ENCODE data around the gene IGF2.

IGF2 gene

DNA sequence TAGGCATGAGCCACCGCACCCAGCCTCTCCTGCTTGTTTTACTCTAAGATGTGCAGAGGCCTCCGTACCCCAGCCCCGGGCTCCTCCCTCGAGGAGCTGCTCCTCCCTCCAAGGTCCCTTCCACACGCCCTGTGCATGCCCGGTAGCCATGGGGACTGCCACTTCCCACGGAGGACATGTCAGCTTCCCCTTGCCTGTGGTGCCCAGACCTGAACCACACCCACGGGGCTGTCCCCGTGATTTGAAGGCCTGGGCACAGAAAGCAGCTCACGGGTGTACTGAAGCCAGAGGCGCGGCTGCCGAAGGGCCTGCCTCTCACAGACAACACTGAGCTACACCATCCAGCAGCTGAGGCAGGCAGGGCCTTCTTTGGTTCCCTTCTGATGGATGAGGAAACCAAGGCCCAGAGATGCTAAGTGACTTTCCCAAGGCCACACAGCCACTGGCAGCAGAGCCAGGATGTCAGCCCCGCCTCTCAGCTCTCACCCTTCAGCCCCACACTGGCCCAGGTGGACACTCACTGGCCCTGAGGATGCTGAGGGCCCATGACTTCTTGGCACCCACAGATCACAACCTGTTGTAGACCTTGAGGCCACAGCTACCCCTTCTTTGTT lies 14.5 kb upstream of the IGF2 start:
- no peak for DNase-seq

DNA sequence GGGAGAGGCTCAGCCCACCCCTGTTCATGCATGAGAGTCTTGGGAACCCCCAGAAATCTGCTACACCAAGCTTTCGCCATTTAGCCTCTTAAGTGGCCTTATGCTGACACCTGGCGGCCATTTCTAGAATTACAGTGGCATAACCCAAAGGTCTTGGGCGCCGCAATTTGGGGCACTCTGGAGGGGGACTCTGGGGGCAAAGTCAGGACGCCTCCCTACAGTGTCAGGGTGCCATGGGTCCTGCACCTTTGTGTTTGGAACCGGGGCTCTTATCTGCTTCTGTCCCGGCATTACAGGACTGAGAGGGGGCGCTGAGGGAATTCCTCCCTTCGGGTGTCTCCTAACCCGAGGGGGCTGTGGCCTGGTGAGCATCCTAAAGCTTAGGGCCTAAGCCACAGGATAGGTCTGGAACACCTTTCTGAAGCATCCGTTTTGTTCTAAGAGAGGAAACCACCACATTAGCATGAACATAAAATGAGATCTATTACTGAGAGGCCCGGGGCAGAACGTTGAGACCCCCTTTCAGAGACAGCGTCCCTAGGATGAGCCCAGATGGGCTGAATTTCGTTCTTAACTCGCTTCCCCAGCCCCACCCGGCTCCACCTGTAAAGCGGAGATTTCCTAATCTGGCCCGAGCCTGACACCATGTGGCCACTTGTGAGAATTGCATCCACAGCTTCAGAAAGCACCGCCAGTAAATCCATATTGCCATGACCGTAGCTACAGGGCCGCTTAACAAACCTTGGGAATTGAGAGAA lies 12.5 kb upstream of the IGF2 start:
- DNase-seq, result no peak

DNA sequence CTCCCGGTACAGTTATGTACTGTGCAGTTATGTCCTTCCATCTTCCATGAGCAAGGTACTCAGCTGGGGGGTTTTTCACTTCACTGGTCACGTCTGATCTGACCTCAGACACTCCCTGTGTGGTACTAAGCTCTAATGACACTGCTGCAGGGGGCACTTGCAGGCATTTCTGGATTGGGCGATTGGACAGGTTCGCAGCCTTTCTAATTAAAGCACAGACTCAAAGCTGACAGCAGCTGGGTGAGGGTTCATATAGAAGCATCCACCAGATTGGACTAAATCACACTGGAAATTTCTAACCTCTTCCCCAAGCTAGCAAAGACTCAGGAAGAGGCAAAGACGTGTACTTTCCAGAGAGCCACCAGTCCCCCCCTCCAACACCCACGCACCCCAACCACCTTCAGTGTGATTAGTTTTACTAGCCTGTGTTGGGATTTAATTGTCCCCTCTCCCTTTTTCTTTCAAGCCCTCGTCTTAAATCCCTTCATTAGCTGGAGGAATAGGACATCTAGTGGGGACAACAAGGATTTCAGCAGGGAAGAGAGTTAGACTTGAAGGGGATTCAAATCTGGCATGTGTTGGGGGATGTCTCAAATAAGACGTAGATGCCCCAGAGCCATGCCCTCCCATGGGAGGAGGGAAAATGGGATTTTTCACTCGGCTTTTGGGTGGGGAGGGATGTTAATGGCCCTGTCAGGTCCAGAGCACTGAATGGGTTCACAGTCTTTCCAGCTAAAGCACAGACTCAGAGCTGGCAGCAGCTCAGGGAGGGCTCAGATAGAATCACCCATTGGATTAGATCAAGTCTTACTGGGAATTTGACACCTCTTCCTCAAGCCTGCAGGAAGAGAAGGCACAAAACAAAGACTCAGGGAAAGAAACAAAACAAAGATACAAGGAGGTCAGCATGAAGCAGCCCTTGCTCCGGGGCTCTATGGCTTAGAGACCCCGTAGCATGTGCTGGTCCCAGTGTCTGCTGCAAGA lies 11.0 kb upstream of the IGF2 start:
- DNase-seq, result no peak

DNA sequence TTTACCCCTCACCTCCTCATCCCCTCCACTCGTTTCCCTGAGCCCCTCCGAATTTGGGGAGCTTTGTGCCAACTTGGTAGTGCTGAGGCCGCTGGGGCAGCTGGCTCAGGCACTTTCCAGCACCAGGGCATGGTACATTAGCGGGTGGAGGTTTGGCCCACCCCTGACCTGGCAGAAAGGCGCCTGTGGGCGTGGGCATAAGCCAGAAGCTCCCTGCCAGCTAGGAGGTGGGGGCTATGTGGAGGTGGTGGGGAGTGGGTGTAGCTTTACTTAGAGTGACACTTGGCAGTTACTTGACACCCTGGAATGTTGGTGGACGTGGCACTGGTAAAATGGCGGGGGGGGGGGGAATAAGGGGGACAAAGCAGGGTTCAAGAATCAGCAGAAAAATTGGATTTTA lies 10.3 kb upstream of the IGF2 start:
- DNase-seq, result no peak

DNA sequence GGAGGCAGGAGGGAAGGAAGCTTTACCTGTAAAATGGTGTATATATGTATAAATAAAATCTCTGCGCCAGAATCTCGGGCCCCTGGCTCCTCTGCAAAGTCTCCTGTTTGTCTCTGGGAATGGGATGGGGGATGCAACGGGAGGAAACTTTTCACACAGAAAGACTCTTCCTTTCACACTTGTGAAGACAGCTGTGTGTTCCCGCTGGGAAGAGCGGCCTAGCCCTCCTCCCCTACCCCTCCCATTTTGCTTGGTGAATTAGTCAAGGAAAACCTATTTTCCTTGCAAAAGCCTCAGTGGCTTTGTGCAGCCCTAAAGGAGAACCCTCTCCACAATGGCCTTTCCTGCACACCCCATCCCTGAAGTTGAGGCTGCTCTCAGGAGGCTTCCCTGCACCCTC lies 9.4 kb upstream of the IGF2 start:
- no peak for DNase-seq

DNA sequence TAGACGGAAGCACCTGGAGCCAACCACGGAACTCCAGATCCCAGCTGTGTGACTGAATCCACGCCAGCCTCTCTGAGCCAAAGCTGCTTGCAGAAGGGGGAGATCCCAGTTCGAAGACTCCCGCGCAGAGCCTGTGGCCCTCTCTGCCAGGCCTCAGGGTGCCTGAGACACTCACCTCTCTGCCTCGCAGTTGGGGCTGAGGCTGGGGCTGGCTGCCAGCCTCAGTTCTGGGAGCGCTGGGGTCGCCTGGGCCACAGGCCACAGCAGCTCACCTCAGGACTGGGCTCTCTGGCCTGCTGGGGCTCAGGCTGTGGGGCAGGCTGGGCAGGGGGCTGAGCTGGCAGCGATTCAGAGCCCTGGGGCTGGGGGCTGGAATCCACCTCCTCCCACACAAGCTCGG lies 8.2 kb upstream of the IGF2 start:
- DNase-seq, result no peak

DNA sequence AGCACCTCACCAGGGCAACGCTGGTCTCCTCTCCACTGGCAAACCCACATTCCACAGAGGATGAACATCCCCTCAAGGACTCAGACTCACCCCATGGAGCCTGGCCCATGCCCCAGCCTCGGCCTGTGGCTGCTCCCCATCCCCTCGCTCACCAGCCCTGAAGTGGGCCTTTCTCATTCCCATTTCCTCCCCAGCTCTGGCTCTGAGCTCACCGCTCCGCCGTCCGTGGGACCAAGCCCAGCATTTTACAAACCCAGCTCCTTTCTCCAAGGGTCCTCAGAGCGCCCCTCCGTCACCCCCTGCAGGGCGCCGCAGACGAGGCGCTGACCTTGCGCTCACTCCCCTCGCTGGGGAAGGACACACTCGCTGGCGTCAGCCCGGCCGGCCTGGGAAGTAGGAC lies 6.9 kb upstream of the IGF2 start:
- DNase-seq, result no peak

DNA sequence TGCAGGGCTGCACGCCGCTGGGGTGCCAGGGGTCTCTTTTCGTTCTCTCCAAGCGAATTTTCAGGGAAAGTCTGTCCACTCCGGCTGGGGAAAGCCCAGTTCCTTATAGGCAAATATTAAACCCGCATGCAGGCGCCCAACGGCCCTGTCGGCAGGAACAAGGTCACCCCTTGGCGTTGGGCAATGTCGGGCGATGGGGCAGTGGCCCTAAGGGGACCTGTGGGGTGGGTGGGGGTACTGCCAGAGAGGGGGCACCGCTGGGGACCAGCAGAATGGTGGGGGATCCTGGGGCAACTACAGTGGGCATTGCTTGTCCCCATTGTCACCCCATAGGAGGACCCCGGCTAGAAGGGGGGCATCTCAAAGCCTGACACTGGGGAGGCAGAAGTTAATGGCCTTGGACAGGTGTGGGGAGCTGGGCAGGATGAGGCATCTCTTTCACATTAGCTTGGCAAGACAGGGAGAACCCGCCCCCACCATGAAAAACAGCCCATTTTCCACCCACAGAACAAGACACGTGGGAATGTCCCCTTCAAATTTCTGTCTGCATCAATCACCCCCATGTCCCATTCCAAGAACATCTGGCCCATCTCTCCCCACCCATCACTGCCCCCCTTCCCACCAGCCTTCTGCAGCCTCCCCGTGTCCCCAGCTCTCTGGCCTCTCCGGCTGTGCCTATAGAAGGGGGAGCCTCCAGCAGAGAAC lies 5.5 kb upstream of the IGF2 start:
- DNase-seq, result no peak

DNA sequence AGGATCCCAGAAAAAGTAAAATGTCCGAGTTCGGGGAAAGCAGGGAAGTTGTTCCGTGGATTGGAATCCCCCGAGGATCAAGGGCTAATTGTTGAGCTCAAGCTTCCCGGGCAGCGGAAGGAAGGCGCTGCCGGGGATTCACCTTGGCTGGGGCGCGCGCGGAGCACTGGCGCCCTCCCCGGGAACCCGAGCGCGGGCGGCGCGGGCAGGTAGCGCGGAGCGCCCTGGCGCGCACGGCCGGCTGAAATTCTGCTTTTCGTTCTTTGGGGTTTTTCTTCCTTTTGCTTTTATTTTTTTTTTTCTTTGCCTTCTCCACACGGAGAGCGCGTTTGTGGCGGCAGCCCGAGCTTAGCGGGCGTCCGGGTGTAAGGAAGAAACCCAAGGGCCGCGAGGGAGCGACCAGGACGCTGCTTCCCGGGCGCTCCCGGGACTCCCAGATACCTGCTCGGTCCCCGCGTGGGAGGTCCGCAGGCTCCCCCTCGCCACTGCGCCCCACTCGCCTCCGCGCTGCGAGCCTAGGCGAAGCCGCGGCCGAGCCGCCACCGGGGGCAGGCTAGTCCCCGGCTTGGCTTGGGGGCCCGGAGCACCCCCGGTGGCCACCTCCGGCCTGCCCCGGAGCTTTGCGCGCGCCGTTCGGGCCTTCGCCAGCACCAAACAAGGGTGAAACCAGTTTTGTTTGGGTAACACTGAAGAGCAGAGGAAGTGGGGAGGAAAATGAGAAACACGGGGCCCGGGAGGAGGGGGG lies 4.8 kb upstream of the IGF2 start:
- DNase-seq, result no peak

DNA sequence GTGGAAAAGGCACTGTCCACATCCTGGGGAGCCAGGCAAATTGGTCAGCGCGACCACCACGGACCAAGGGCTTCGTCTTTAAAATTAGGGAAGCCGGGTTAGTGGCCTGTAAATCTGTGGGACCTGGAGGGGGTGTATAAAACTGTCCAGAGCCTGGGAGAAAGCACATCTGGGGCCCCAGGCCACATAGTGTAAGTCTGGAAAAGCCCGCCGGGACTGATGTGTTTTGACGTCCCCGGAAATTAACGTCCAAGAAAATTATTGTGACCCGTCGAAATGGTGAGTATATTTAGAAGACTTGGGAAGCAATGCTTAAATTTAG lies 4.2 kb upstream of the IGF2 start:
- no peak for DNase-seq

DNA sequence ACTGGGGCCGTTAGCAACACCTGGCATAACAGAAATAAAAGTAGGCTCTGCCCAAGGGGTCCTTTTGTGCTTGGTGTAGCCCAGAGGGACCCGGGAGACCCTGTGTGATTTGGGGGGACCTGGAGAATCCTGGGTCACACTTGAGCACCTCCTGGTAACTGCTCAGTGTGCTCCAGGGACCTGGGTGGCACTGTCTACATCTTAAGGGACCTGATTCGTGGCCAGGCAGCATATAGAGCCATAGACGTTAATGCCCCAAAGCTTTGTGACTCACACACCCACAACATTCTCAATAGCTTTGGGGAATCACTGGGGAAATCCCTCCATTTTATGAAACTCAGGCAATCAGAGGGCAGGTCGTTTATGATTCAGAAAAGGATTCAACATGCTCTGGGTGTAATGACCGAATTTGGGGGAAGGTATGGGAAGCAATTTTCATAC lies 3.6 kb upstream of the IGF2 start:
- DNase-seq, result no peak

DNA sequence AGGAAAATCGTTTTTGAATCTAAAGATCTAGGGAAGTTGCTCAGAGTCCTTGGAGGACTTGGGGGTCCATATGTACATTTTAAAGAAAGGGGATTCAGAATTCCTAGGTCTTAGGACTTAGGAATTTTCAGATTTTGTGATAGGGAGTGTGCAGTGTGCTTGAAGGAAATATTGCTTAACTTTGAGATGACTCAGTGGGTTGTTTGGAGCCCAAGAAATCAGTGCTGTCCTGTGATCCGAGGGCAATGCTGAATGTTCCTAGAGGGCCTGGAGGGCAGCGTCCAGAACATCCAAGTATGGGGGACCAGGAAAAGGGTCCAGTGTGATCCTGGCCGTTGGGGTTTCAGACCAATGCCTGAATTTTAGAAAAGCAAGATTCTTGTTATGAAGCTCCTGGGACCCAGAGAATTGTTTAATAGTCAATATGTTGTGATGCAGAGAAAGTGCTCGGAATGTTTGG lies 3.1 kb upstream of the IGF2 start:
- DNase-seq, result no peak

DNA sequence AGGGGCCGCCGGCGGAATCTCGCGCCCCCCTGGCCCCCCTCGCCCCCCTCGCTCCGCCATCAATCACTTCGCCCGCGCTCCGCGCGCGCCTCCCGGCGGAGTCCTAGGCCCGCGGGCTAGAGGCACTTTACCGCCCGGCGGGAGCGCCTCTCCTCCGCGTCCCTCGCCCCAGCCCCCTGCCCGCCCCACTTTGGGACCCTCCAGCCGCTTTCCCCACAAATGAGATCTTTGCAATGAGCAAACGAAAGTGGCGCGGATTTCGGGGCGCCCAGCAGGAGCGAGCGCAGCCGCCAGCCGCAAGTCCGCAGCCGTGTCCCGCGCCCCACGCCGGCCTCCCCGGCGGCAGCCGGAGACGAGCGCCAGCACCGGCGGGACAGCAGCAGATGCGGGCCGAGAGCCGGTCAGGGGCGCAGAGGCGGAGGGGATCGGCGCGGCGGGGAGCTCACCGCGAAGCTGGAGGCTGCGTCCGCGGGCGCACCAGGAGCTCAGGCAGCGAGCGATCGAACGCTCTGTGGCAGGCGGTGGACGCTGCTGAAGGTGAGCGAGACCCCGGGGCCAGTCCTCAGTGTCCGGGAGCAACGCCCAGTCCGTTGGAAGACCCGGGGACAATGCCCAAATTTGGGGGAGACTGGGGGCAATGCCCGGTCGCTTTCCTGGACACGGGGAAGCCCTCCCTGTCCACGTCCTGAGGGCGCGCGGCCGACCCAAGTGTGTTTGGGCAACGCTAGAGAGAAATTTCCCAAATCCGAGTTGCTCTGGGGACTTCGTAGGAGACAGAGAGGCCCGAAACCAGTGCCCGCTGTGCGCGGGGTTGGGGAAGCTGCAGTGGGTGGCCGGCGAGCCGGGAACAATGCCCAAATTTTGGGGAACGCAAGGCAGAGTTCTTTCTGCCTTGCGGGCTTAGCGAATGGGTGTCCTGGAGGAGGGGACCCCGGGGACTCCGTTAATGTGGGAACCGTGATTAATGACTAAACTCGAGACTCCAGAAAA lies 1.5 kb upstream of the IGF2 start:
- DNase-seq, result no peak

DNA sequence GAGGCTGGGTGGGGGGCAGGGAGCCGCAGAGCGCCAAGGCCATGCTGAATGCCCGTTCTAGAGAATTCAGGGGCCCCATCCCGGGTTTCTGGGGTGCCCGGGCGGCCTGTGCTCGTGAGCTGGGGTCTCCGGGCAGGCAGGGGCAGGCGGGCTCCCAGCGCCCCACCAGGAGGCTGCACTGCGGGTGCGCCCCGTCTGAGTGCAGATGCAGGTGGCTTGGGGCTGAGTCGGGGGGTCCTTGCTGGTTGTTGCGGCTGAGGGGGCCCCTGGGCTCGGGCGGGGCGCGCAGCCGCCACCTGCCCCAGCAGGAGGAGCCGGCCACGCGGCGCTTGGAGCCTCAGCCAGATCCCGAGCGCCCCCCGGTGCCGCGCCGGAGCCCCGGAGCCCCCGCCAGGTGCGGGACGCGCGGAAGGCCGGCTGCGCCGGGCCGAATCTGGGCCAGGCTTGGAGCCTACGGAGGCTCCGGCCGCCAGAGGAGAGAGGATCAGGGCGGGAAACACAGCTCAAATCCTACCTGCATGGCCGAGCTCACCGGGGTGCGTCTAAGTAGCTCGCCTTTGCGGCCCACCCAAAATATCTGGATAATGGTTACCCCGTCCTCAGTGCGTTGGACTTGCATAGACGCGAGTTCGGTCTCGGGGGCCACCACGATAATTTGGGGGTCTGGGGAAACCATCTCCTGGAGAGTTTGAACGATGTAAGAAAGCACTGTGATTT lies 590 bp upstream of the IGF2 start:
- no peak for DNase-seq

DNA sequence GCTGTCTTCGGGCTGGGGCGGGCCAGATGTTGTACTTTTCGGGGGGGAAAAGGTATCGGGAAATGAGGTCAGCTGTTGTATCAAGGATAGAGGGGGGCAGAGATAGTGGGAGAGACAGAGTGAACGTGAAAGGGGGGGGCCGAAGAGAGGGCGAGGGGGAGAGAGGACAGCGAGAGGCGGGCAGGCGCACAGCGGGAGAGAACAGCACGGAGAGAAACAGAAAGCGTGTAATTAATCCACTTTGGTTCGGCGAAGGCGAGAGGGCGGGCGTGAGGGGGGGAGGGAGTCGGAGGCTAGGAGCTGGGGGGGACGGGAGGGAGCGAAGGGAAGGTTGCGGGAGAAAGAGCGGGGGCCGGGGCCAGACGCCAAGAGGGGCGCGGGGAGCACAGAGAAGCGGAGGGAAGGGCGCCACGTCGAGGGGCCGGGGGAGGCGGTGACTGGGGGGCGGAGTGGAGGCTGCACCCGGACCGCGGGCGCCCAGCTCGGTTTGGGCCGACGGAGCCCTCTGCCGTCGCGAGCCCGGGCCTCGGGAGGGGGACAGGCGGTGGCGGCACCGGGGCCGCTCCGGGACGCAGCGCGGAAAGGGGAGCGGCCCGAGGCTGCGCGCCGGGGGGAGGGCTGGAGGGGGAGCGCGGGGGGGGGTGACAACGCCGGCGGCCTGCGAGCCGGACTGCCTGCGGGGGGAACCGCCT lies 612 bp downstream of the IGF2 start:
- DNase-seq, result no peak

DNA sequence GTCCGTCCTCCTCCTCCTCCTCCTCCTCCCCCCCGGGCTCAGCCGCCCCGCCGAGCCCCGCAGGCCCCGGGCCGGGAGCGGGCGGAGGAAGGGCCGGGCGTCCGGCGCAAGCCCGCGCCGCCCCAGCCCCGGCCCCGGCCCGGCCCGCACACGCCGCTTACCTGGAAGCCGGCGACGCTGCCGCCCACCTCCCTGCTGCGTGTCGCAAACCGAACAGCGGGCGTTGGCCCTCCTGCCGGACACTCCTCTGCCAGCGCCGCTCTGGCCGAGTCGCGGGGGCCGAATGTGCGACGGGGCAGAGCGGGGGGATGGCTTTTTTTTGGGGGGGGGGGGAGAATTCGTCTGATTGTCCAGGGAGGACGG lies 1.1 kb downstream of the IGF2 start:
- no peak for DNase-seq

DNA sequence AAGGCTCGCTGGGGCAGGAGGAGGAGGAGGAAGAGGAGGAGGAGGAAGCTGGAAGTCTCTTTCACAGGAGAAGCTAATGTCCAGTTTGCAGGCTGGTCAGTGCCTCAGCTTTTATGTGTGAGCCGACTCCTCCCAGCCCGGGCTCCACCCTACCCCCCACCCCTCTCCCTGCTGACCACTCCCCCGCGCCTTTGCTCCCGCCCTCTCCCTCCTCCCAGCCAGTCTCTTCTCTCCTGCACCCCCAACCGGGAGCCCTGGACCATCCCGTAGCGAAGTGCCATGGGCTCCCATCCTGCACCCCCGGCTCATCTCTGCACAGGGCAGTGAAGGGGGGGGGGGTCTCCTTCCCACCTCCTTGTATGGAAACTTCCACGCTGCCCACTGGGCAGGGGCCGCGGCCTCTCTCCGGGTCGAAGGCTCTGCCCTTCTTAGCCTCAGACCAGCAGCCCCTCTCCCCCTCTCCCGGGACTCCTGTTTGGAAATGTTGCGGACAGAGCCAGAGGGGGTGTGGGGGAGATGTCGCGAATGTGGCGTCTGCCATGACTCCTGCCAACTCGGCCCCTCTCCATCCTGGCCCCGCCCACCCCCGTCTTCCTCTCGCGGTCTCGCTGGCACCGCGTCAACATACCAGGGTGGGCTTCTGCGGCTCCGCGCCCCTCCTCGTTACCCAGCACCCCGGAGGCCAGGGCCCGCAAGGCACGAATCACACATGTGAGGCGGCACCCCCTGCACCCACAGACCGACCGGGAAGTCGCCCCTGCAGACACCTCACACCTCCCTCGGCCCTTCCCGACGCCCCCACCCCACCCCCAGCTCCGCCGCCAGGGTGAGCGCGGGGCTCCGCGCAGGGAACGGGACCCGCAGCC lies 1.8 kb downstream of the IGF2 start:
- DNase-seq, result no peak

DNA sequence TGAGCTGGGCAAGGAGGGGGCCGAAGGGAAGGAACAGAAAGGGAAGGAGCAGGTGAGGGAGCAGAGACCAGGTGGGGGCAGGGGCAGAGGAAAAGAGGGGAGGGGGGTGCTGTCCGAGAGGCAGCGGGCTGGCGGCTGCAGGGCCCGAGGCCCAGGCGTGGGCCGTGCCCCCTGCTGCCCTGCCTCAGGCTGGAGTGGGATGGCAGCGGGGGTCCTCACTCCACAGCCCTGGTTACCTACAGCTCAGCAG lies 2.3 kb downstream of the IGF2 start:
- no peak for DNase-seq

All from cortex of kidney (tissue), 1 donor.